Activated T-cell treated with anti-CD3 and anti-CD28 coated beads, Interleukin-2, amount 50 U/mL, for 72 hours (primary cell): ENCODE measurements around the gene ALDH1A3. TPM values are rescaled to one million over a fixed set of nuclear protein-coding genes. Genes with fewer than 3 reads are reported as not detected.

Experiments used
- ATAC-seq, 2 donors: fragments of 150-1000 bp; cut with Tn5 transposase; replicated peaks in 1 of 2; 2 replicates each; pipeline ENCODE4 v1.10.0; 2021; ENCODE audit warnings: moderate library complexity in 2 of 2, mild to moderate bottlenecking in 1 of 2
- DNase-seq, 2 donors: peaks; one replicate each; pipeline ENCODE4 v3.0.0; 2021 to 2022; ENCODE audit warnings: mixed read lengths in 1 of 2
- H3K27ac Mint-ChIP-seq: one replicate; pipeline ENCODE4 v1.8.0; 2022; ENCODE audit warnings: mild to moderate bottlenecking, moderate library complexity, mixed read lengths
- H3K27me3 Mint-ChIP-seq: one replicate; pipeline ENCODE4 v1.8.0; 2022; ENCODE audit warnings: low read depth, mixed read lengths
- H3K36me3 Mint-ChIP-seq, 2 donors: one replicate each; pipeline ENCODE4 v1.8.0; 2022; ENCODE audit warnings: mixed read lengths in 2 of 2, mild to moderate bottlenecking in 1 of 2; ENCODE audit not compliant: insufficient read depth in 2 of 2
- H3K4me1 Mint-ChIP-seq: one replicate; pipeline ENCODE4 v1.8.0; 2022; ENCODE audit warnings: low read depth, mixed read lengths
- H3K4me3 Mint-ChIP-seq, 2 donors: one replicate each; pipeline ENCODE4 v1.8.0; 2022; ENCODE audit warnings: mild to moderate bottlenecking in 2 of 2, mixed read lengths in 2 of 2, moderate library complexity in 2 of 2
- H3K9me3 Mint-ChIP-seq, 2 donors: one replicate each; pipeline ENCODE4 v1.8.0; 2022; ENCODE audit warnings: mixed read lengths in 2 of 2
- total RNA-seq, 2 donors: library from RNA; stranded (reverse); gene quantifications; one replicate each; pipeline ENCODE4 v1.2.3, GENCODE V29; 2022

Gene ALDH1A3
- total RNA-seq, 2 donors from 2014 or later: 0.14 TPM; not detected in 1

DNA sequence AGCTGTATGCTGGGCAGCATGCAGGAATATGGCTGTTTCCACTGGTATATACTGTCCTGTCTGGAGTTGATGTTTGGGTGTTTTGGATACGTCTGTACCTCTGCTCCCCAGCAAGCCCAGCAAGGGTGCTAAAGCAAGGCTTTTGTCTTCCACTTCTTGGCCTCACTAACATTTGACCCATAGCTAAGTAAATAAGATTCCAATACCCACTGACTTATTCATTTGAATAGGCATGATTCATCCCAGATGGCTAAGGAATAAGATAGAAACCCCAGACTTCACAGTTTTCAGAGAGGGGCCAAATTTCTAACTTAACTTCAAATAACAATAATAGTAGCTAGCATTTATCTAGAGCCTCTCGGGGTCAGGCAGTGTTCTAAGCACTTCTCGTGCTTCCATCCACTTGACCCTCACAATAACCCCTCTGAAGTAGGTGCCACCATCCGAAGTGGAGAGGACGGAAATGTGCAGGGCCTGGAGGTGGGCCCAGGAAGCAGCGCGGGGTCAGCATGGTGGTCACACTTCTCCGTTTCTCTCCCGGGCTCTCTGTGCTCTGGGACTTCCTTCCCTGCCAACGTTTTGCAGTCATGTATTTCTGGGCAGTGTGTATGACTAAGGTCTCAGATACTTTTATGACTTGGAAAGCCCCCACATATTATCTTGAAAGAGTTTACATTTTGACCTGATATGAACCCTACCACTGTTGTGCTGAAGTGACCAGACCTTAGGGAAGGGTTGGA, 78.9 kb downstream of the ALDH1A3 start:
- DNase-seq: no peak
- Mint-ChIP-seq H3K4me3 (no peak overlapping the region), H3K36me3 (no peaks in the 10 kb centered on the region), H3K9me3 (no peaks in the 10 kb centered on the region), H3K27me3 (no peaks in the 10 kb centered on the region), H3K27ac (no peak overlapping the region), H3K4me1 (no peaks in the 10 kb centered on the region)
- no peak for ATAC-seq

DNA sequence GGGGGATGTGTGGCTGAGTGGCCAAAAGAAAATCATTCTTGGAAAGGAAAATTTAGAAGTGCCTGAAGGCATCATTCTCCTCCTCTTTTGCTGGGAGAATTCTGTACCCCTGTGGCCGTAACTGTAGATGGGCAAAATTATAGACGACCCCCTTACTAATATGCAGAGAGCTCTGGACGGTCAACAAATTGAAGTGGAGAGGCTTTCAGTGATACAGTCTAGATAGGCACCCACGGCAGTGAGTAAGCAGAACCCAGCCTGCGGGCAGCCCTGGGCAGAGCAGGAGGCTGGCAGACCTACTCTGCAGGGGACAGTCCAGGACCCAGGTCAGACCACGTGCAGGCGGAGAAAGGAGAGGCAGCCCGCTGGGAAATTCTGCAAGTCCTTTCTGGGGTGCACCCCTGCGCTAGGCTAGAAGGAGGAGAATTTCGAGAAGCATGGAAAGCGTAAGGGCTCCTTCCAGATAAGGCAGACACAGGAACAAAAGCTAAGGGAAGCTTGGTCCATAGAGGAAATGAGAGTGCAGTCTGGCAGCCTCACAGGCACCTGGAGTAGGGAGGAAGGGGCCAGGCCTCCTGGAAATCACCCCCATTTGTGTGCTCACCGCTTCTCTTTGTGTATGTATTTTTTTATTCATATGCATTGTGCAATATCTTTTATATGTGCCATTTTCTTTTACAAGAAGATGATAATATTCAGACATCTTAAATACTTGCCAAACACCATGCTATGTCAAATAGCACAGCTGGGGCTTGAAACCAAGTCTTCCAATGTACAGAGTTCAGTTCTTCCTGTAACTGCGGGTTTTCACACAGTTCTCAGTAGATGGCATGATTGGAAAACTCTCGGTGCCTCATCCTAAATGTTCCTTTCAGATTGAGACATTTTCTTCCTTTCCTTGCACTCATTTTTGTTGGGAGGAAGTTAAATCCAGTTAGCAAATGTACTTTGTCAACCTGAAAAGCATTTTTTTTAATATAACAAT, 79.7 kb downstream of the ALDH1A3 start:
- ATAC-seq (no peak), DNase-seq (no peak)
- Mint-ChIP-seq H3K27me3 (no peaks in the 10 kb centered on the region), H3K4me1 (no peaks in the 10 kb centered on the region), H3K27ac (no peak overlapping the region), H3K9me3 (no peaks in the 10 kb centered on the region), H3K36me3 (no peaks in the 10 kb centered on the region), H3K4me3 (no peak overlapping the region)

Other genes starting within 250 kb of the ALDH1A3 start
- gene LRRK1, start 39.5 kb downstream of the ALDH1A3 start, total RNA-seq: 1 to 10 TPM in 1 of 2 donors, under 1 TPM in 1; 0.74 to 1.2 TPM